ENCODE data around the gene GNAI3.

DNA sequence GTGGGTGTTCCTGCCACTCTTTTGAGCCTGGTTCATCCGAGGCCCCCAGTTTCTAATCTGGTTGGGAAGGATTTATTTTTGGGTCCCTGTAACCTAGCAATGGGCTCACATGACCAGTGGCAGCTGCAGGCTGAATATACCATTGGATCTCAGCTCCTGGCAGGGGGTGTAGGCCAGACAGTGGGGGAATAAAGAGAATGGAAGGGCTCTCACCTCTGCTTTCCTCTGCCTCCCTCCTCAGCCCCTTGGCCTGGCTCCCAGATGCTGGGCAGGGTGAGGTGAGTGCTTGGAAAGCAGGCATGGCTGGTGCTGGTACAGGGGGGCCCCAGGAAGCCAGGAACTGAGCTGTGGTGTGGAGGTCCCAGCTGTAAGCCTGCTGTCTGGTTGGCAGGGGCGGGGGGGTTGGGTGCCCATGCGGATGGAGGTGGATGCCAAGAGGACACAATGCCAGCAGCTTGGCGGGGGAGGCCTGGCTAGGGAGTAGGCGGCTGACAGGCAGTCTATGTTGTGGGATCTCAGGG is 12.4 kb upstream of the GNAI3 start:
- TF ChIP-seq SP1 (IDR thresholded peaks at IDR 0.05) (no peak), SUZ12 (IDR thresholded peaks at IDR 0.05) (no peak), CTBP1 (IDR thresholded peaks at IDR 0.05; ENCODE audit: borderline replicate concordance) (no peak), ZNF384 (IDR thresholded peaks at IDR 0.05) (no peak), FOXK2 (IDR thresholded peaks at IDR 0.05) (no peak), FOXA1 (IDR thresholded peaks at IDR 0.05) (no peak), HDGF (IDR thresholded peaks at IDR 0.05; ENCODE audit: borderline replicate concordance) (no peak)
- TF ChIP-seq, protein P1, sequence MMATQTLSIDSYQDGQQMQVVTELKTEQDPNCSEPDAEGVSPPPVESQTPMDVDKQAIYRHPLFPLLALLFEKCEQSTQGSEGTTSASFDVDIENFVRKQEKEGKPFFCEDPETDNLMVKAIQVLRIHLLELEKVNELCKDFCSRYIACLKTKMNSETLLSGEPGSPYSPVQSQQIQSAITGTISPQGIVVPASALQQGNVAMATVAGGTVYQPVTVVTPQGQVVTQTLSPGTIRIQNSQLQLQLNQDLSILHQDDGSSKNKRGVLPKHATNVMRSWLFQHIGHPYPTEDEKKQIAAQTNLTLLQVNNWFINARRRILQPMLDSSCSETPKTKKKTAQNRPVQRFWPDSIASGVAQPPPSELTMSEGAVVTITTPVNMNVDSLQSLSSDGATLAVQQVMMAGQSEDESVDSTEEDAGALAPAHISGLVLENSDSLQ (IDR thresholded peaks at IDR 0.05): no peak
